HCT116 (cell line): ENCODE data around the gene OR5P2. TPM values are rescaled to one million over a fixed set of nuclear protein-coding genes. Genes with fewer than 3 reads are reported as not detected.

Experiments used
- ATAC-seq: fragments of 200-7000 bp; cut with Tn5 transposase; 2 replicates; pipeline ENCODE4 v1.9.1; 2020; ENCODE audit warnings: mild to moderate bottlenecking, moderate library complexity
- BruUV-seq: library from RNA; stranded (reverse); fragments of 400-500 nt; replicated peaks from 2 replicates; lab custom pipeline; 2021; lab: Mats Ljungman, UMichigan
- CTCF ChIA-PET: fragments of 300-600 bp; sonication (Branson Sonifier 250); formaldehyde crosslinking; loops from one replicate; lab custom pipeline; 2021; ENCODE audit warnings: antibody characterized with exemption; lab: Charles Lee
- POLR2A ChIA-PET: fragments of 300-600, 350-600 bp; sonication (Branson Sonifier 250); formaldehyde crosslinking; loops from one replicate; lab custom pipeline; 2021; ENCODE audit warnings: antibody characterized with exemption; lab: Charles Lee
- RAD21 ChIA-PET, 2 experiments: fragments of 300-600 bp; sonication (Branson Sonifier 250); formaldehyde crosslinking; loops; one replicate each; lab custom pipeline; 2023; ENCODE audit warnings: low total read pairs in 2 of 2; ENCODE audit not compliant: uncharacterized antibody in 2 of 2, unreplicated experiment in 2 of 2, low non-redundant PET in 1 of 2; lab: Charles Lee
- DNase-seq: peaks from one replicate; pipeline ENCODE4 v3.0.0-alpha.2; 2010; ENCODE audit warnings: low read depth, low spot score
- H2AFZ ChIP-seq: fragments of 200-600 bp; shearing (Covaris generic), sonication (generic); 2 replicates; pipeline ENCODE4 v1.6.1; 2017; ENCODE audit warnings: low read depth, mixed run types, mixed read lengths, antibody characterized with exemption, low read length; ENCODE audit not compliant: poor library complexity, severe bottlenecking
- H3K27ac ChIP-seq: 2 replicates; pipeline ENCODE4 v1.5.1; 2012; ENCODE audit warnings: low read depth, low read length
- H3K27me3 ChIP-seq: fragments of 200-600 bp; sonication (generic); 2 replicates; pipeline ENCODE4 v1.6.1; 2016; ENCODE audit warnings: mixed run types, low read length, mixed read lengths; ENCODE audit not compliant: insufficient read depth
- H3K36me3 ChIP-seq, 2 experiments: fragments of 200-500 bp in 1 of 2; fragments of 200-600 bp in 1 of 2; sonication (Bioruptor generic) in 1 of 2; sonication (generic) in 1 of 2; 2 replicates each; pipeline versions ENCODE4 v1.5.1 to v1.6.1; 2014 to 2016; ENCODE audit warnings: low read length in 2 of 2, inconsistent platforms in 1 of 2, mixed read lengths in 1 of 2, mixed run types in 1 of 2; ENCODE audit not compliant: insufficient read depth in 2 of 2, control insufficient read depth in 1 of 2
- H3K4me1 ChIP-seq, 2 experiments: fragments of 200-600 bp in 1 of 2; sonication (generic) in 1 of 2; 2 replicates each; pipeline versions ENCODE4 v1.5.1 to v1.6.1; 2012 to 2017; ENCODE audit warnings: low read length in 2 of 2, inconsistent platforms in 1 of 2, mild to moderate bottlenecking in 1 of 2, mixed read lengths in 1 of 2, mixed run types in 1 of 2, moderate library complexity in 1 of 2; ENCODE audit not compliant: insufficient read depth in 2 of 2, control insufficient read depth in 1 of 2
- H3K4me2 ChIP-seq: fragments of 200-600 bp; sonication (generic); 2 replicates; pipeline ENCODE4 v1.6.1; 2017; ENCODE audit warnings: mixed run types, low read length, mixed read lengths
- H3K4me3 ChIP-seq, 2 experiments: fragments of 200-600 bp in 1 of 2; sonication (generic) in 1 of 2; replicated peaks in 1 of 2; 2 replicates each; pipeline ENCODE4 v1.5.1; 2011 to 2016; ENCODE audit warnings: low read length in 2 of 2, control low read depth in 1 of 2, low read depth in 1 of 2, mild to moderate bottlenecking in 1 of 2, mixed read lengths in 1 of 2, mixed run types in 1 of 2
- H3K79me2 ChIP-seq: fragments of 200-600 bp; sonication (generic); 2 replicates; pipeline ENCODE4 v1.6.1; 2017; ENCODE audit warnings: mild to moderate bottlenecking, mixed run types, low read length, moderate library complexity, mixed read lengths; ENCODE audit not compliant: insufficient read depth
- H3K9ac ChIP-seq: fragments of 200-600 bp; sonication (generic); 2 replicates; pipeline ENCODE4 v1.6.1; 2016; ENCODE audit warnings: low read length, mixed read lengths
- H3K9me2 ChIP-seq: fragments of 200-600 bp; sonication (generic), shearing (Covaris generic); 2 replicates; pipeline ENCODE4 v1.6.1; 2017; ENCODE audit warnings: mixed run types, mild to moderate bottlenecking, moderate library complexity; ENCODE audit not compliant: insufficient read depth
- H3K9me3 ChIP-seq, 2 experiments: fragments of 200-500 bp in 1 of 2; fragments of 200-600 bp in 1 of 2; sonication (Bioruptor generic) in 1 of 2; sonication (generic) in 1 of 2; 2 replicates each; pipeline ENCODE4 v1.6.1; 2014 to 2017; ENCODE audit warnings: low read length in 2 of 2, mixed read lengths in 2 of 2, inconsistent platforms in 1 of 2, low read depth in 1 of 2, mild to moderate bottlenecking in 1 of 2, mixed run types in 1 of 2, moderate library complexity in 1 of 2; ENCODE audit not compliant: control insufficient read depth in 1 of 2, insufficient read depth in 1 of 2
- H4K20me1 ChIP-seq: fragments of 200-600 bp; sonication (generic), shearing (Covaris generic); 2 replicates; pipeline ENCODE4 v1.6.1; 2017; ENCODE audit warnings: mixed run types, mild to moderate bottlenecking, moderate library complexity; ENCODE audit not compliant: insufficient read depth
- ATF3 ChIP-seq: IDR thresholded peaks from 2 replicates; pipeline ENCODE4 v1.6.1; 2012
- CTCF ChIP-seq, 3 experiments: fragments of 200-600 bp in 1 of 3; sonication (generic) in 1 of 3; IDR thresholded peaks in 2 of 3; conservative IDR thresholded peaks in 1 of 3; 2 replicates each; pipeline ENCODE4 v1.5.1; 2012 to 2017; ENCODE audit warnings: low read depth in 2 of 3, low read length in 2 of 3, antibody characterized with exemption in 1 of 3, borderline replicate concordance in 1 of 3, control low read depth in 1 of 3, mild to moderate bottlenecking in 1 of 3, mixed read lengths in 1 of 3, mixed run types in 1 of 3, moderate library complexity in 1 of 3; ENCODE audit not compliant: insufficient read depth in 1 of 3
- RAD21 ChIP-seq: IDR thresholded peaks from 2 replicates; pipeline ENCODE4 v1.6.1; 2012; ENCODE audit warnings: low read depth, mild to moderate bottlenecking
- REST ChIP-seq: IDR thresholded peaks from 2 replicates; pipeline ENCODE4 v1.6.1; 2012; ENCODE audit warnings: low read depth
- SRF ChIP-seq: IDR thresholded peaks from 2 replicates; pipeline ENCODE4 v1.6.1; 2012; ENCODE audit warnings: low read depth
- intact Hi-C: fragments of 100-400 bp; cut with micrococcal nuclease; formaldehyde crosslinking; loops from 2 replicates; pipeline ENCODE4 v1.10.0; 2022
- total RNA-seq: library from RNA; stranded (reverse); gene quantifications from one replicate; pipeline ENCODE4 v1.2.1, GENCODE V29; 2021; ENCODE audit not compliant: unreplicated experiment

The OR5P2 gene
- total RNA-seq, 1 experiment from 2014 or later = not detected

GRCh38 chr11:7846003-7846402, 49.3 kb upstream of the OR5P2 start:
- Histone ChIP-seq H3K4me1 (no peaks in the 10 kb centered on the region), H3K27me3 (peaks cover 35% of the 10 kb centered on the region), H4K20me1 (no peaks in the 10 kb centered on the region), H3K79me2 (no peaks in the 10 kb centered on the region), H2AFZ (no peak overlapping the region), H3K9me2 (no peaks in the 10 kb centered on the region; the same call in 1 of the 2 replicates), H3K36me3 (no peaks in the 10 kb centered on the region), H3K9ac (no peak overlapping the region), H3K4me2 (no peak overlapping the region), H3K9me3 (no peaks in the 10 kb centered on the region), H3K27ac (no peak overlapping the region), H3K4me3 (no peak overlapping the region)
- BruUV-seq = no TSS peak
- ATAC-seq (no peak), DNase-seq (no peak)
- ChIA-PET RAD21 (no interaction called here), POLR2A (no interaction called here), CTCF (no interaction called here)
- TF ChIP-seq ATF3 (no peak), RAD21 (no peak), REST (no peak), CTCF (IDR thresholded peaks at IDR 0.05 in 2 of 3, conservative IDR thresholded peaks at IDR 0.05 in 1 of 3; ENCODE audit: borderline replicate concordance in 1 of 3, insufficient read depth in 1 of 3, low read depth in 2 of 3, low read length in 2 of 3) (no peak), SRF (no peak)
- intact Hi-C loops = no loop called here
